GM18505 (cell line): ENCODE data around the gene PITPNC1.

ENCODE experiments used
- ATAC-seq: cut with Tn5 transposase; IDR thresholded peaks from one replicate; pipeline ENCODE4 v1.9.1; 2021; ENCODE audit not compliant: unreplicated experiment
- POLR2A ChIP-seq: IDR thresholded peaks from 4 replicates; pipeline ENCODE4 v1.6.1; 2011; ENCODE audit warnings: borderline replicate concordance; ENCODE audit not compliant: insufficient read depth, insufficient read length; ENCODE audit errors: extremely low read depth

Gene PITPNC1

DNA sequence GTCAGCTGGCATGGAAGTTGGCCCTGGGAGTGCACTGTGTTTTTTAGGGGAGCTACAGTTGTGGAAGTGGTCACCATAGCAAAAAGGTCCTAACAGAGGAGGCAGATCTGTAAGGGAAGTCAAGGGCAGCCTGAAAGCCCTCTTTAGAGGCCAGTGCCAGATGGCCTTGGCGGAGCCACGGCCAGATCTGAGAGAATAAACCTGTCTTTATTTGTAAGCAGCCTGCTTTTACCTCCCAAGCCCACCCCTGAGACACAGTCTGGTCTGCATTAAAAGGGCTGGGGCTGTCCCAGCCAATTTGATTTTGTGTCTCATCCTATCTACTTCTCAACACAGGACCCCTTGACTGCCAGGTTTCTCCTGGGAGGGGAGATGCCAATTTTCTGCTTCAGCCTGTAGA, 289.6 kb downstream of the PITPNC1 start:
- ATAC-seq = no peak
- no peak for TF ChIP-seq POLR2A

- no peak for ATAC-seq
- TF ChIP-seq POLR2A = no peak
These were observed 294.4 kb downstream of the PITPNC1 start for GRCh38 chr17:67671493-67671892.

- TF ChIP-seq POLR2A = no peak
- ATAC-seq = no peak
These were observed 295.7 kb downstream of the PITPNC1 start for GRCh38 chr17:67672592-67673335.

DNA sequence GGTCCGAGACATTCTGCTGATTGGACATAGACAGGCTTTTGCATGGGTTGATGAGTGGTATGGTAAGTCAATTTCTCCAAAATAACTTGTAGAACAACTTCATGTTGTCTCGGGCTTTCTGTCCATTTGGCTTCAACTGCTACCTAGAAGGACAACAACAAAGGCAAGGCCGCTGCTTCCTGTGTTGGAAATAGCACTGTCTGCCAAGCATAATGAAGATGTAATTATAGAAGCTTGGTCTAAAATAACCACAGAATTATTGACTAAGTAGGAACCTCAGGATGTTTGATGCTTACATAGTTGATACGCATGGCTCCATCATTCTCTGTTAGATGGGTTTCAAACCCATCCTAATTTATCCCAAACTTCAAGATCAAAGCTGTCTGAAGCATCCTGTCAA, 298.4 kb downstream of the PITPNC1 start:
- TF ChIP-seq POLR2A = no peak
- ATAC-seq = no peak

- ATAC-seq = no peak
- TF ChIP-seq POLR2A = no peak
These were observed 299.2 kb downstream of the PITPNC1 start for GRCh38 chr17:67676305-67676704.

DNA sequence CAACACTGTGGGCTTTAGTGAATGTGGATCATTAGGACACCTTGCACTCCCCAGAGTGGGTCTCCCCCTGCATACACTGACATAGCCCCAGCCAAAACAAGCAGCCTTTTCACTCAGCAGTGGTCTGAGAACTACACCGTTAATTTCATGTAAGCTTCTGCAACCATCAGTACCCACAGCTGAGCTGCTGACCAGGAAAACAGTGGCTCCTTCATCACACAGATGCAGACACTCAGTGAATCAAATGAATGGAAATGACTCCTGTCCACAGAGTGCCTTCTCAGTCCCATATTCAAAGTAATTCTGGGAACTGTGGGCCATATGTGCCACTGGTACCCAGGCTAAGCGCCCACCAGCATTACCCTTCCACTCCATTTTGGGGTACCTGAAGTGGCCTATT, 301.3 kb downstream of the PITPNC1 start:
- ATAC-seq = no peak
- TF ChIP-seq POLR2A = no peak

GRCh38 chr17:67679225-67679624, 302.1 kb downstream of the PITPNC1 start:
- TF ChIP-seq POLR2A = no peak
- no peak for ATAC-seq

DNA sequence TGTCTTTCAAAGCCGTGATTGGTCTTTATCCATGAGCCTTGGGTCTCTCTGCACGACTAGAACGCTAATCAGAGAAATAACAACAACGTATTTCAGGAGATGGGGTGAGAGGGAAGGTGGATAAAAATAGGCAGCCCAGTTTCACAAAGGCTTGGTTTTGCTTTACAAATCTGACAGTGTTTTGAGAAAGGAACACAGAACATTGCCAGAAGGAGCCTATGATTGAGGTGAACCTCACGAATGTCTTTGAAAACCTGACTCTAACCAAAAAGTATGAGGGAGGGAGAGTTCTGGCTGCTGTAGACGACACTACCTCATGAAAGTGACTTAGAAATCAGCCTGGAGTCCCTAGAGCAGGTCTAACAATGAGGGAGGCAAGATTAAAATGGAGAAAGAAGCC, 302.6 kb downstream of the PITPNC1 start:
- no peak for ATAC-seq
- no peak for TF ChIP-seq POLR2A

- no peak for TF ChIP-seq POLR2A
- ATAC-seq = no peak
These were observed 303.6 kb downstream of the PITPNC1 start for GRCh38 chr17:67680445-67681224.

DNA sequence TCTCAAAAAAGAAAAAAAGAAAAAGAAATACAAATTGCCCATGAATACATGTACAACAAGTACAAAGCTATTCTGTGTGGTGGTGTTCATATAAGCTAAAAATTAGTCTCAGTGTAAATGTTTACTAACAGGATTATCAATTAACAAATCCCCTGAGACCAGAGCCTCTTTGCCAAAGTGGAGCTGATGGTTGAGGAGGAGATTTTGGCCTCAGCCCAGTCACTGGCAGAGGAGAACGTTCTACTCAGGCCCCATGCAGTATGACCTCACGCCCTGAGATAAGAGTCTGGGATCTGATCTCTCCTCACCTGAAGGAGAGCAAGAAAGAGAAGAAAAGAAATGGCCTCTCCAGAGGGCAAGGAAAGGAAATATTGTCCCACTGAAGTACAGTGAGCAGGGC, 305.1 kb downstream of the PITPNC1 start:
- no peak for TF ChIP-seq POLR2A
- no peak for ATAC-seq

DNA sequence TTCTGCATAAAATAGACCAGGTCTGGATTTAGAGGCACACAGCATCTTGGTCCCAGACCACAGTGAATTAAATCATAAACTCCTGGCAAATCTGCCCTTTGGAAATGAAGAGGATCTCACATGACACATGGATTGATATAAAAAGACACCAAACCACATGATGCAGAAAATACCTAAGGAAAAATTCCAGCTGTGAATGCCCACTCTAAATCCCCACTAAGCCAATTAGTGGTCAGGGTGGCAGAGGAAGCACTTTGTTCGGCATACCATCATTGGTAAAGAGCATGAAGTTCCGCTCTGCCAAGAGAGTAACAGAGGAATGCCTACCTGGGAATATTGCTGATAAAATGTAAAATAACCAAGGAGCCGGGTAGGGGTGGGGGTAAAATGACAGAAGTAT, 308.3 kb downstream of the PITPNC1 start:
- ATAC-seq = no peak
- no peak for TF ChIP-seq POLR2A

DNA sequence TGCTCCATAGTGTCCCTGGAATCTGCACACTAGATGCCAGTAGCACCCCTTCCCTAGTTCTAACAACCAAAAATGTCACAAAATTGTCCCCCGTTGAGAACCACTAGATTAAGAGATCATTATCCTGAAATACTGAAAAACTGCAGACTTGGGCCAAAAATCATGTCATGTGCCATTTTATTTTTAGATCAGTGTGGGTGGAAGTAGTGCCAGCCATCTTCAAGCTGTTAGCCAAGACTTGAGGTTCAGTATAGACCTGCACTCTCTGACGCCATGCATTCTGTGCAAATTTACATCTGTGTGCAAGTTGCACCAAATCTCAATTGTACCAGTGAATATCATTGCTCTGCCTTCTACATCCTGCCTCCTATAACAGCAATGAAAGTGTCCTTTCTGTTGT, 309.2 kb downstream of the PITPNC1 start:
- TF ChIP-seq POLR2A = no peak
- ATAC-seq = no peak

- no peak for ATAC-seq
- no peak for TF ChIP-seq POLR2A
These were observed 310.4 kb downstream of the PITPNC1 start for GRCh38 chr17:67687511-67687910.

DNA sequence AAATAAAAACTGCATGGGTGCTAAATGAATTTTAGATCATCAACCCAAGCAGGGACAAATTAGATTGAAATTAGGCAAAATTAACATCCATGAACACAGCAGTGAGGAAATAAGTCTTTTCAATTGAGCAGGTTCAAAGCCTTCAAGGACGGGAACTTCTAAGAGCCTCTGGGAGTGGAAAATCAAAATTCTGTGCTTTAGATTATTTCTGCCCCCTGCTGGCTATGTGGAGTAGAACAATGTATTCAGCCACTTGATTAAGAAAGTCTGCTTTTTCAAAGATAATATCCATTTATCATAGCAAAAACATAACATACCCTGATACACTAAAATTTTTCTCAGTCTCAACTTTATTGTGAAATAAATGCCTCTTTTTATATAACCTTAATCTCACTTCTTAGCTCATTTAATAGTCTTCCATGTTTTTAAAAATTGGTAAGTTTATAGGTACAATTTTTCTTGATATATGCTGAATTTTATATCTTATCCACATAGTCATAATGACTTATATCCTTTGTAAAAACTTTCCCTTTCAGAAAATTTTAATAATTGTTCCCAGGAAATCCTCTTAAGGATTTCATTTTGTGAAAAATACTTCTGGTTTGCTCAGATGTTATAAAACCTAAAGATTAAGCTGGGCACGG, 312.6 kb downstream of the PITPNC1 start:
- no peak for TF ChIP-seq POLR2A
- ATAC-seq = no peak
